OCI-LY7 (cell line): ENCODE results near the gene JAZF1. TPM values are rescaled to one million over a fixed set of nuclear protein-coding genes. Genes with fewer than 3 reads are reported as not detected.

Source experiments
- BruUV-seq: library from RNA; stranded (reverse); fragments of 400-500 nt; replicated peaks from 2 replicates; lab custom pipeline; 2021; lab: Mats Ljungman, UMichigan
- CTCF ChIA-PET: fragments of 300-600 bp; sonication (Branson Sonifier 250); formaldehyde crosslinking; loops from one replicate; lab custom pipeline; 2022; ENCODE audit warnings: antibody characterized with exemption; ENCODE audit not compliant: unreplicated experiment; lab: Charles Lee
- POLR2A ChIA-PET: fragments of 300-600 bp; sonication (Branson Sonifier 250); formaldehyde crosslinking; loops from one replicate; lab custom pipeline; 2022; ENCODE audit warnings: antibody characterized with exemption; lab: Charles Lee
- DNase-seq: peaks from one replicate; pipeline ENCODE4 v3.0.0-alpha.2; 2015; ENCODE audit warnings: low spot score
- H2AFZ ChIP-seq: fragments of 200-600 bp; sonication (generic), shearing (Covaris generic); 2 replicates; pipeline ENCODE4 v1.6.1; 2014; ENCODE audit warnings: mild to moderate bottlenecking, antibody characterized with exemption, low read length, moderate library complexity
- H3K27ac ChIP-seq: fragments of 200-600 bp; sonication (generic); 2 replicates; pipeline ENCODE4 v1.5.1; 2014; ENCODE audit warnings: mixed run types, low read depth, mild to moderate bottlenecking, moderate library complexity, low read length, inconsistent platforms; ENCODE audit not compliant: poor library complexity, severe bottlenecking
- H3K36me3 ChIP-seq: fragments of 200-600 bp; sonication (generic); 2 replicates; pipeline ENCODE4 v1.6.1; 2014; ENCODE audit warnings: mild to moderate bottlenecking, antibody characterized with exemption, low read length, moderate library complexity, mixed read lengths; ENCODE audit not compliant: insufficient read depth
- H3K4me1 ChIP-seq: fragments of 200-600 bp; sonication (generic); 2 replicates; pipeline ENCODE4 v1.5.1; 2014; ENCODE audit warnings: mild to moderate bottlenecking, low read length; ENCODE audit not compliant: insufficient read depth, poor library complexity, severe bottlenecking
- H3K4me2 ChIP-seq: fragments of 200-600 bp; sonication (generic); 2 replicates; pipeline ENCODE4 v1.6.1; 2014; ENCODE audit warnings: mild to moderate bottlenecking, low read length
- H3K4me3 ChIP-seq: fragments of 200-600 bp; sonication (generic); 2 replicates; pipeline ENCODE4 v1.5.1; 2014; ENCODE audit warnings: mild to moderate bottlenecking, low read depth, low read length; ENCODE audit not compliant: poor library complexity, severe bottlenecking
- H3K79me2 ChIP-seq: fragments of 200-600 bp; sonication (generic); 2 replicates; pipeline ENCODE4 v1.6.1; 2016; ENCODE audit warnings: low read depth, mild to moderate bottlenecking, low read length, moderate library complexity, mixed read lengths; ENCODE audit not compliant: insufficient read depth
- H3K9me2 ChIP-seq: fragments of 200-600 bp; sonication (generic); 2 replicates; pipeline ENCODE4 v1.6.1; 2016; ENCODE audit warnings: mild to moderate bottlenecking, low read length, mixed read lengths; ENCODE audit not compliant: insufficient read depth
- H3K9me3 ChIP-seq: fragments of 200-600 bp; sonication (generic); 2 replicates; pipeline ENCODE4 v1.6.1; 2014; ENCODE audit warnings: mild to moderate bottlenecking, mixed run types, low read length, mixed read lengths
- H4K20me1 ChIP-seq: fragments of 200-600 bp; sonication (generic); 2 replicates; pipeline ENCODE4 v1.6.1; 2014; ENCODE audit warnings: mild to moderate bottlenecking, antibody characterized with exemption, low read length, moderate library complexity, mixed read lengths; ENCODE audit not compliant: insufficient read depth
- CTCF ChIP-seq: fragments of 200-600 bp; sonication (generic); conservative IDR thresholded peaks from 2 replicates; pipeline ENCODE4 v1.5.1; 2014; ENCODE audit warnings: mild to moderate bottlenecking, antibody characterized with exemption, low read length, moderate library complexity, mixed read lengths
- EZH2phosphoT487 ChIP-seq: fragments of 200-600 bp; sonication (generic); IDR thresholded peaks from 2 replicates; pipeline ENCODE4 v1.6.1; 2018; ENCODE audit warnings: low read depth, borderline replicate concordance, mild to moderate bottlenecking, mixed run types, antibody characterized with exemption, low read length, moderate library complexity, mixed read lengths
- intact Hi-C: fragments of 100-400 bp; cut with micrococcal nuclease; formaldehyde crosslinking; loops from one replicate; pipeline ENCODE4 v1.10.0; 2022; ENCODE audit not compliant: unreplicated experiment
- total RNA-seq, 2 experiments: library from RNA; depleted of rRNA in 1 of 2; stranded (reverse); fragments of >200 nt in 1 of 2; shearing (Covaris generic) in 1 of 2; gene quantifications; 2 replicates each; pipeline ENCODE4 v1.2.3, GENCODE V29; 2014 to 2022

JAZF1 gene
- total RNA-seq, 2 experiments from 2014 or later = 6.3 to 25.0 TPM

GRCh38 chr7:27947586-27948278, 232.9 kb downstream of the JAZF1 start:
- Histone ChIP-seq H3K36me3 (no peaks in the 10 kb centered on the region), H3K79me2 (no peaks in the 10 kb centered on the region), H3K9me2 (no peaks in the 10 kb centered on the region), H3K4me1 (no peaks in the 10 kb centered on the region), H2AFZ (no peak overlapping the region), H3K9me3 (no peaks in the 10 kb centered on the region), H3K4me3 (no peak overlapping the region), H4K20me1 (no peaks in the 10 kb centered on the region), H3K4me2 (no peak overlapping the region), H3K27ac (no peak overlapping the region)
- TF ChIP-seq CTCF = no peak
- TF ChIP-seq EZH2phosphoT487 = no peak
- CTCF ChIA-PET = no interaction called here
- POLR2A ChIA-PET = no interaction called here
- no TSS peak for BruUV-seq
- intact Hi-C loops = no loop called here
- no peak for DNase-seq

- no peaks in the 10 kb centered on the region for H3K79me2 ChIP-seq
- no peaks in the 10 kb centered on the region for H3K36me3 ChIP-seq
- H3K4me3 ChIP-seq = no peak overlapping the region
- CTCF ChIA-PET = no interaction called here
- no peak for DNase-seq
- TF ChIP-seq CTCF (no peak), EZH2phosphoT487 (no peak)
- H3K4me2 ChIP-seq = no peak overlapping the region
- H3K27ac ChIP-seq = no peak overlapping the region
- no peaks in the 10 kb centered on the region for H3K9me2 ChIP-seq
- no TSS peak for BruUV-seq
- H3K9me3 ChIP-seq = no peaks in the 10 kb centered on the region
- POLR2A ChIA-PET = no interaction called here
- H2AFZ ChIP-seq = no peak overlapping the region
- no peaks in the 10 kb centered on the region for H4K20me1 ChIP-seq
- intact Hi-C loops = no loop called here
- no peaks in the 10 kb centered on the region for H3K4me1 ChIP-seq
Observed at GRCh38 chr7:27946351-27946750, 234.2 kb downstream of the JAZF1 start.

- Histone ChIP-seq H3K4me2 (no peak overlapping the region), H3K4me3 (no peak overlapping the region), H3K9me2 (no peaks in the 10 kb centered on the region), H4K20me1 (no peaks in the 10 kb centered on the region), H3K9me3 (no peaks in the 10 kb centered on the region), H3K36me3 (no peaks in the 10 kb centered on the region), H3K4me1 (no peaks in the 10 kb centered on the region), H3K27ac (no peak overlapping the region), H3K79me2 (no peaks in the 10 kb centered on the region), H2AFZ (no peak overlapping the region)
- BruUV-seq = no TSS peak
- CTCF ChIA-PET = no interaction called here
- no peak for TF ChIP-seq EZH2phosphoT487
- no peak for TF ChIP-seq CTCF
- intact Hi-C loops = no loop called here
- no peak for DNase-seq
- POLR2A ChIA-PET = interaction anchor here (0.6 kb wide), 1 partner anchor 52 kb away, joined by 4 read pairs; no protein-coding TSS in a partner anchor
Observed at GRCh38 chr7:27945058-27945795, 235.4 kb downstream of the JAZF1 start.
